ENCODE measurements around the gene ADGRL4.

The ADGRL4 gene

DNA sequence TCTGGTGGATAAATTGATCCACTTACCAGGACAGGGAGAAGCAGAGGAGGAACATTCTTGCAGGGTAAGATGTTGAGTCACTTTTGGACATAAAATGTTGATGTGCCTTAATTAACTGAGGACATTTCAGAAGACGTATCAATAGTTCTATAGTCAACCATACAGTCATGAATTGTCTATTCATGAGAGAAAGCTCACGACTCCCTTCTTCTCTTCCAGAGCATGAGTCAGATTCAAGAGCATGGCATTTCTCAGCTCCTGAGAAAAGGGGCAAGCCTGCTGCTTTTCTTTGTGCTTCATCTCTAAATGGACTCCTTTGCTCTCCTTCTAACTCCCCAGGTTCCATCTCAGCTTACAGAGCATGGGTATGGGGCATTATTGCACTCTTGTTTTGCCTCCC lies 55.7 kb downstream of the ADGRL4 start:
- TF ChIP-seq, protein P1, sequence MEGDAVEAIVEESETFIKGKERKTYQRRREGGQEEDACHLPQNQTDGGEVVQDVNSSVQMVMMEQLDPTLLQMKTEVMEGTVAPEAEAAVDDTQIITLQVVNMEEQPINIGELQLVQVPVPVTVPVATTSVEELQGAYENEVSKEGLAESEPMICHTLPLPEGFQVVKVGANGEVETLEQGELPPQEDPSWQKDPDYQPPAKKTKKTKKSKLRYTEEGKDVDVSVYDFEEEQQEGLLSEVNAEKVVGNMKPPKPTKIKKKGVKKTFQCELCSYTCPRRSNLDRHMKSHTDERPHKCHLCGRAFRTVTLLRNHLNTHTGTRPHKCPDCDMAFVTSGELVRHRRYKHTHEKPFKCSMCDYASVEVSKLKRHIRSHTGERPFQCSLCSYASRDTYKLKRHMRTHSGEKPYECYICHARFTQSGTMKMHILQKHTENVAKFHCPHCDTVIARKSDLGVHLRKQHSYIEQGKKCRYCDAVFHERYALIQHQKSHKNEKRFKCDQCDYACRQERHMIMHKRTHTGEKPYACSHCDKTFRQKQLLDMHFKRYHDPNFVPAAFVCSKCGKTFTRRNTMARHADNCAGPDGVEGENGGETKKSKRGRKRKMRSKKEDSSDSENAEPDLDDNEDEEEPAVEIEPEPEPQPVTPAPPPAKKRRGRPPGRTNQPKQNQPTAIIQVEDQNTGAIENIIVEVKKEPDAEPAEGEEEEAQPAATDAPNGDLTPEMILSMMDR (IDR thresholded peaks at IDR 0.05; ENCODE audit: low read depth, low read length, missing control alignments): no peak
- no peak for DNase-seq (ENCODE audit: extremely low read depth, low read depth)
- H3K4me3 ChIP-seq (replicated peaks; ENCODE audit: low read depth, low read length): no peak overlapping the region

DNA sequence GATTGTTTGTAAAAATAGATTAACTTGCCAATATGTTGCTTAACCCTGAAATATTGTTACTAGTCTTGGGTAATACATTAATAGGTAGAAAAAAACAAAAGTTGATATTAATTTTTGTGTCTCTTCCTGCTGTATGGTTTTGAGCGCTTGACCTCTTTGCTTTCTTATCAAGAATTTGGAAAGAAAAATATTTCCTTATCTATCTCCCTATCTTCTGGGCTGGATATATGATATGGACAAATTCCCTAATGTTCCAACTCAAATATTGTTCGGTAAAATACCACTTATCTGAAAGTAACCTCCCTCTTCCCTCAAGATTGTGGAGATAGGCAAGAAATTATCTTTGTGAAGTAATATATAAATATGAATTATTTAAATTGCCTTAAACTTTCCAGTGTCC lies 57.3 kb downstream of the ADGRL4 start:
- TF ChIP-seq, protein P1 (IDR thresholded peaks at IDR 0.05; ENCODE audit: low read depth, low read length, missing control alignments): no peak
- H3K4me3 ChIP-seq (replicated peaks; ENCODE audit: low read depth, low read length): no peak overlapping the region
- no peak for DNase-seq (ENCODE audit: extremely low read depth, low read depth)

DNA sequence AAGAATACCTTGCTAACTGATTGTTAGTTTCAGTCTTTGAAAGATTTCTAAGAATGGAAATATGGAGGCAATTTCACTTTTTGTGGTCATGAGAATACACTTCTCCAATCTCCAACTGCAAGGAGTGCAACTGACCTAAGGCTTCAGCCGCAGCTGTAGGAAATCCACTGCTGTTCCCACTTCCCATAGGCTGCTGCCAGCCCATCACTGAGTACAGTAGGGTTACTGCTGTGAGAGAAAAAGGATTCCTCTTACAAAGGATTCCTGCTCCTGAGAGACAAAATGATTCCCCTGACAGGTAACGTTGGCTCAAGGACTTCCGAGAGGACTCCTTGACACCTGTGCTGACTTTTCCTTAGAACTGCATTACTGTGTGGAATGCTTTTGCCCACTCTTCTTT lies 87.4 kb downstream of the ADGRL4 start:
- no peak overlapping the region for H3K4me3 ChIP-seq (replicated peaks; ENCODE audit: low read depth, low read length)
- TF ChIP-seq, protein P1 (IDR thresholded peaks at IDR 0.05; ENCODE audit: low read depth, low read length, missing control alignments): no peak
- no peak for DNase-seq (ENCODE audit: extremely low read depth, low read depth)

GRCh38 chr1:78918157-78918556 lies 88.4 kb downstream of the ADGRL4 start:
- no peak overlapping the region for H3K4me3 ChIP-seq (replicated peaks; ENCODE audit: low read depth, low read length)
- no peak for DNase-seq (ENCODE audit: extremely low read depth, low read depth)
- TF ChIP-seq, protein P1 (IDR thresholded peaks at IDR 0.05; ENCODE audit: low read depth, low read length, missing control alignments): no peak

DNA sequence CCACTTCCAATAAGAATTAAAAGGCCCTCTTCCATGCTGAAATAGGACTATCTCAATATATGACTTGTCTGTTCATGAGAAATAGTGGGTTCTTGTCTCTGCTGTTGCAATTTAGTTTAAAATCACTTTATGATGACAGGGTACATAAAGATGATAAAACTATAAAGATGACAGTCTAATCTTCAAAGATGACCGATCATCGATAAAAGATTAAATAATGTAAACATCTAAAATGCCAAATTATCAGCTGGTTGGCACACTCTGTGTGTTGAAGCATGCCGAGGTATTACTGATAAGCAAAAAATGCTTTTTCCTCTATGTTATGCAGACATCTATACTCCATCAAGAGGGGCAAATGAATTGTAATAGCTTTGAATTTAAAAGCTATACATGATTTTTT lies 89.5 kb downstream of the ADGRL4 start:
- H3K4me3 ChIP-seq (replicated peaks; ENCODE audit: low read depth, low read length): no peak overlapping the region
- no peak for DNase-seq (ENCODE audit: extremely low read depth, low read depth)
- TF ChIP-seq, protein P1 (IDR thresholded peaks at IDR 0.05; ENCODE audit: low read depth, low read length, missing control alignments): no peak

DNA sequence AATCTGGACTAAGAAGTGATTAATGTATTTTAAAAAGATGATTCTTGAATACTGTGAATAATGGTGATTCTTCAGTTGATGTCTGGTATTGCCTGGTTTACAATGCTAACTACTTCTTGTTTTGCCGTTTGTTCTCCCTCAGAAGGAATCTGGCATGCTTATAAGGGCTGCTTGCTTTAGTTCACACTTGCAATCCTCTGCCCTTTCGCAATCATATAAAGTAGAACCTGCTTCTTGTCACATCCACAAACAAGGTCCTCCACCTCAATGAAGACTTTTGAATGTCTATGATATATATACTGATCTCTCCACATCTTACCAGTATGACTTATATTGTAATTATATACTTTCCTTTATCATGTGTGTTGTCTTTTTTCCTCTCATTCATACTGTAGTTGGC lies 92.6 kb downstream of the ADGRL4 start:
- TF ChIP-seq, protein P1 (IDR thresholded peaks at IDR 0.05; ENCODE audit: low read depth, low read length, missing control alignments): no peak
- DNase-seq (ENCODE audit: extremely low read depth, low read depth): no peak
- H3K4me3 ChIP-seq (replicated peaks; ENCODE audit: low read depth, low read length): no peak overlapping the region
